ENCODE results near the gene ITGA11.
"Not testable (repeated sequence)": the region's sequence is repeated elsewhere in the genome, so short reads cannot be mapped to it uniquely, and the experiment has no call there.

Gene ITGA11

DNA sequence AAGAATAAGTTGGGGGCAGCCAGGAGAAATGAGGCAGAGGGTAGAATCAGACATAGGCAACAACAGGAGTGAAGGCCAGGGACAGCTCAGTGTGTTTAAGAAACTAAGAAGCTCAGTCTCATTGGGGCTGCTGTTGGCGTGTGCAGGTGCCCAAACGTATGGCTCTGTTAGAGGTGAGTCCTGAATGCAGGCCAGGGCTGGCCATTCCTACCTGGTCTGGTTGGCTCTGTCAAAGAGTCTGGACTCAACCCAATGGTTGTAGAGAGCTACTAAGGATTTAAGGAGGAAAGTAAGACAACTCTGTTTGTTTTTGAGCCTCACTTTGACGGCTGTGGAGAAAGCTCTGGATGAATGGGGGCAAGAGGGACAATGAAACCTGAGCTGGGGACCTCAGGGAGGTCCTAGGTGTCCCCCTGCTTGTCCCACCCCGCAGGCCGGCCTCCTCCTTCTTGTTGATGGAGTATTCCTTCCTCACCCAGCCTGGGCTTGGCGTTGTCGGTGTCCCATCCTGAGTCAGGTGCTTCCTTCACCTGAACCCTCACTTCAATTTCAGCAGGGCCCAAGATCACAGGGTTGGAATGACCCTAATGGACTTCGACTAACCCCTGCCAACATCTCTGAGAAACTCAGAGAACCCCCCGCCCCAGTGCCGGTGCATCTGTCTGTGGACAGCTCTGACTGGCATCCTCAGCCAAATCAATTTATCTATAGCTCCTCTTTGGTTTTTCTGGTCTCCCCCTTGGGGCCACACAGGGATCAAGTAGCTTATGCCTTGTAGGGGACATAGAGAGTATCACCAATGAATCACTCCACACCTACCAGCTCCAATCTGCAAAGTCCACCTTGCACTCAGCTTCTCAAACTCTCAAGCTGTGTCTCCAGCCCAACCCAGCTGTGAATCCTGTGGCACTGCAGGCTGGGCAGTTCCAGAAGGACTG, 8.3 kb downstream of the ITGA11 start:
- no peak for DNase-seq

DNA sequence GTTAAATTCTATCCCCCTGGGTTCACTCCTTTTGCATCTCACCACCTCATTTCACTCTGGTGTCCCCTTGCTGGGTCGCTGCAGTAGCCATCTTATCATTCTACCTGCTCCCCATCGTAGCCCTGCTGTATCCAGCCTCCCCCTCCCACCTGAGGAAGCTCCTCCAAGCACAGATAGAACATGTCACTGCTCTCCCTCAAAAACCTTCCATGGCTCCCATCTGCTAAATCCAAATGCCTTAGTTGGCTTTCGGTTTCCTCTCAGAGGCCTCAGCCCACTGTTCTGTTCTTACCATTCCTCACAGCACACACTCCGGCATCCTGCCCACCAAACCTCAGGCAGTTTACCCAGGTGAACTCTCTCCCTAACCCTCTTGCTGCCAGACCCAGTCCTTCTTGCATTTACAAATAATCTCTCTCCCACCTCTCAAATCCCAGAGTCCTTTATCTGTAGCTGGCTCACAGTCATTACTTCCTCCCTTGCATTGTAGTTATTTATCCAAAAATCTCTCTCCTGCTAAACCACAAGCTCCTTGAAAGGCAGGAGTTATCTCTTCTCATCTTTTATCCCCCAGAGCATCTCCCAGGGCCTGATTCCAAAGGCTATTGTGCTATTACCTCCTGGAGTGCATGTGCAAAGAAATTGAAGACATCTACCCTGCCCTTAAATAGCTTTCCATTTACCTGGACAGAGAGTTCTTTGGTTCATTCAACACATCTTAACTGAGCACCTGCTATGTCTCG, 9.4 kb downstream of the ITGA11 start:
- DNase-seq, result not testable (repeated sequence)

DNA sequence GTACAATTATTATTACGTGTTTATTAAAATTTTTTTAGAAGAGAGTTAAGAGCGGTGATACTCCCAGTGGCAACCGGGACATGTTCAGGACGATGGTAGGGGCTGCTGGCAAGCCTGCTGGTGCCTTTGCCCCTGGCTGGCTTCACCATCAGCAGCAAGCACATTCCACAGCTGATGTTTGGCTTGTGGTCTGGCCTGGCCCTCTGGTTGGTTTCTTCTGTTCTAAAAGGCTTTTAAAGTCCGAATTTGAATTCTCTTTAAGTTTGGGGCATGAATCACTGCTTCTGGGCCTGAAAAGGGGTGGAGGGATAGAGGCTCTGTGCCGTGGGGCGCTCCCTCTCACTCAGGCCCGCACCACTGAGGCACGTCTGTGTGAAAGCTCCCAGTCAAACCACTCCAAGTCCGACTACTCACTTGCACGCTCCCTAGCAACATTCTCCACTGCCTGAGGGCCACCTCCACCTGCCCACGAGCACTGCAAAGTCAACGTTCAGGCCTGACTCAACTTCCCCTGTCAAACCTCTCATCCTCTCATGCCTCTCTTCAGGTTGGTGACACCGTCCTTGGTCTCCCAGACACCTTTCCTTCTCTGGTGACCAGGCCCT, 10.1 kb downstream of the ITGA11 start:
- DNase-seq, result no peak

DNA sequence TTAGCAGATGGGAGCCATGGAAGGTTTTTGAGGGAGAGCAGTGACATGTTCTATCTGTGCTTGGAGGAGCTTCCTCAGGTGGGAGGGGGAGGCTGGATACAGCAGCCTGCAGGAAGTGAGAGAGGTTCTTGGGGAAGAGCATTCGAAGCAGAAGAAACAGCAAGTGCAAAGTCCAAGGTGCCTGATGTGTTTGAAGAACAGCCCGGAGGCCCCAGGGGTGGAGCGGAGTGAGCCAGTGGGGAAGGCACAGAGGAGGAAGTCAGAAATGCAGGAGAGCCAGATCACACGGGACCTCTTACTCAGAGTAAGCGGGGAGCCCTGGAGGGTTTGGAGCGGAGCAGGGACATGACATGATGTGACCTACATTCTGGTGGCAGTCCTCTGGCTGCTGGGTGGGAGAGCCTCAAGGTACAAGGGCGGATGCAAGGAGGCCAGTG, 10.8 kb downstream of the ITGA11 start:
- no peak for DNase-seq

DNA sequence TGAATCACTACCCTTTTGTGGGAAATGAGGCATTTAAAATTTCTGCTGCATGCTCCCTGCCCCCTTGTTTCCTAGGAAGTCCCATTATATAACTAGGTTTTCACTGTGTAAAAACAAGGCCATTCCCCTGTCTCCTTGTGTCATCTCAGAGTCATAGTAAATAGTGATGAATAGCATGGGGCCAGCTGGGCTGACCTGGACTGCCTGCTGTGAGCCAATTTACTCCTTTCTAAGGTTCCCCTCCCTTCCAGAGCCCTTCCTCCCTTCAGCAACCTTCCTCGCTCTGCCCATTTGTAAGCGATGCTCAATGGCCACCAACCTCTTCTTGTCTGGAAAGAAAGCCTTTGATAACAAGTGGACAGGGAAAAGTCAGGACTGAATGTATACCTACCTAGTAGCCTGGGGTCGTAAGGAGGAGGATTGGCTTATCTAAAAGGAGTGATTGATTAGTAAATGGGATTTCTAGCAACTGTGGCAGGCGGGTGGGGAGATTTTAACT, 11.7 kb downstream of the ITGA11 start:
- no peak for DNase-seq

DNA sequence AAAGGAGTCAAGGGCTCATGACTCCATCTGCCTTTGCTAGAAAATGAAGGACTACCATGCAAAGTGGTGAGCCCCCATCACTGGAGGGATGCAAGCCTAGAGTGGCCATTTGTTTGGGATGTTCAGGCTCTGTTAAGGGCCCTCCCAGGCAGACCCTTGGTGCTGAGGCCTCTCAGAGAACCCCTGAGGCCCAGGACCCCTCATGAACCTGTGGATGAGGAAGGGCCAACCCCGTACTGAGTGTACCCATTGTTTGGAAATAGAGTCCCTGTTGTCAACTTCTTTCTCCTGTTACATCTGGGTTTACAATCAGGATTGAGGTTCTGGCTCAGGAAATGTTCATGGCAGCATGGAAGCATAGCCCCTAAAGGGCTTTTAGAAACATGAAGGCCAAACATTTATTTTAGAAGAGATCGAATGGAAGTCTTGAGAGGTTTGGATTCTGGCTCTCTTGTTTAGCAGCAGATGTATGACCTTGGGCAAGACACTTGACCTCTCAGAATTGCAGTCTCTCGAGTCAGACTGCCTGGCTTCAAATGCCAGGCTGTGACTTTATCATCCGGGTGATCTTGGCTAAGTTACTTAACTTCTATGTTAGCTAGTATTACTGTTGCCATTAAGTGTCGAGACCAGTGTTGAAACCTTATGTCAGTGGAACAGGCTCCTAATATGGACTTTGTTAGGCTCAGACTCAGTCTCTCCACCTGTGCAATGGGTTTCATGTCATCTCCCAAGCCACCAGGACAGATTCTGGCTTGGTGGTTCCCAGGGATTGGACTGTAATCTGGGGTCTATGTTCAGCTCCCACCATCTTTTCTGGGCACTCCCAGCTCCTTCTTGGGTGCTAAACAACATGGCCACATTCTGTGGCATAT, 12.4 kb downstream of the ITGA11 start:
- no peak for DNase-seq

DNA sequence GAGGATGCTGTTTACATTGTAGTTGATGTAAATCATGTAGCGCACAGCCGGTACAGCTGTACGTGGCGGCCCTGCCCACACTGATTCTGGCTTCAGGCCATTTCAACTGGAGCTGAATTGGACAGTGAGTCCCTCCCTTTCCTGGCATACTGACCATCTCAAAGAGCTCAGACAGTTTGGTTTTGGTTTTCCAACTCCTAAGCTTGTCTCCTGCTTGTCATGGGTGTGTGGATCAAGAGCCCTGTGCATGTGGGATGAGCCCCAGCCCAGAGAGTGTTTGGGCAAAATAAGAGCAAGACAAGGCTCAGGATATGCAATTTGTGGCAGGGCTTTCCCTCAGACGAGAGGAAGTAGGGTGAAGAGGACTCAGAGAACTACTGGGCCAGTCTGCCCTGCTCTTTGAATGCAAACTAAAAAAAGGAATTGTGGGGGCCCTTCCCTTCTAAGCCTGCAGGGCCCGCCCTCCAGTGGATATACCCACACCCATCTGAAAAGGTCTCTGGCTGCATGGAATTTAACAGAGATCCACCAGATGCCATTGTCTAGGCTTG, 13.3 kb downstream of the ITGA11 start:
- DNase-seq, result no peak

DNA sequence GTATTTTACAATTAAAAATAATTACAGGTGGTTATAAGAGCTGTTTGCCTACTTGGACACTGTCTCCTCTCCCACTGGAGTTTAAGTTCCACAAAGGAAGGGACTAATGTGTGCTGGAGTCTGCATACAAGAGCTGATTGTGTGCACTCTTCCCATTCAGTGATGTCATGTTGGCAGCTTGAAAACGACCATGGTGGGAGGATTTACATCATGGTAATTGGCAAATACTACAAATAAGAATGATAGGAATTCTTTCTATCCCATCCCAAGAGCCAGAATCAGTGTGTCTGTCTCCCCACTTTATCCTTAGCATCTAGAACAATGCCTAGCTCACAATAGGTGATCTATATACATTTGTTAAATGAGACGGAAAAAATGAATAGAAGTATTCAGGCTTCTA, 14.1 kb downstream of the ITGA11 start:
- no peak for DNase-seq

DNA sequence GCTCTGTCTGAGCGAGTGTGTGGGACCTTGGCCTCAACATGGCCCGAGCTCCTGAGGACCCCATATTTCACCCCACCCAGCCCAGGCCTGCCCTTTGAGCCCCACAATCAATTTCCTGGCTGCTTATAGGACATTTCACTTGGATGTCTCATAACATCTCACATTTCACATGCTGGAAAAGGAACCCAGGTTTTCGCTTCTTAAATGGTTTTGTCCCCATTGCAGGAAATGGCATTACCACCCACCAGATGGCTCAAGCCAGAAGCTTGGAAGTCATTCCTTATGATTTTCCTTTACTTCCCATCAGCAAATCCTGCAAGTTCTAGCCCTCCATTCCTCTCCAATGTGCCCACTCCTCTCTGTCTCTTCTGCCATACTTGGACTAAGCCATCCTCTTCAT, 14.9 kb downstream of the ITGA11 start:
- DNase-seq, result no peak

DNA sequence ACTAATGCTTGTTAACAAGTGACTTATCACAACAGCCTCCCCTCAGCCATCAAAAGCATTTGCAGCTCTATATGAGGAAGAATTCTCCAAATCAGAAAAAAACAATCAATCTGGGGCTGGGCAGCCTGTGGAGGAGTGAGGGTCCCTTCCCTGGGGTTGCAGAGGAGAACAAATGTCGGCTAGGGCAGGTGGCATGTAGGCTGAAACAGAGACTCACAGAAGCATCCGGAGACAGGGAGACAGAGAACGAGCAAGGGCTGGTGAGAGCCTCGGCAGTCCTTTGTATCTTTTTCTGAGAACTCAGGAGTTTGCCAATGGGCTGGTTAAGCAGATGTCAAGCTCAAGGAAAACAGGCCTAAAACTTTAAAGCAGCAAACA, 15.8 kb downstream of the ITGA11 start:
- DNase-seq, result no peak

DNA sequence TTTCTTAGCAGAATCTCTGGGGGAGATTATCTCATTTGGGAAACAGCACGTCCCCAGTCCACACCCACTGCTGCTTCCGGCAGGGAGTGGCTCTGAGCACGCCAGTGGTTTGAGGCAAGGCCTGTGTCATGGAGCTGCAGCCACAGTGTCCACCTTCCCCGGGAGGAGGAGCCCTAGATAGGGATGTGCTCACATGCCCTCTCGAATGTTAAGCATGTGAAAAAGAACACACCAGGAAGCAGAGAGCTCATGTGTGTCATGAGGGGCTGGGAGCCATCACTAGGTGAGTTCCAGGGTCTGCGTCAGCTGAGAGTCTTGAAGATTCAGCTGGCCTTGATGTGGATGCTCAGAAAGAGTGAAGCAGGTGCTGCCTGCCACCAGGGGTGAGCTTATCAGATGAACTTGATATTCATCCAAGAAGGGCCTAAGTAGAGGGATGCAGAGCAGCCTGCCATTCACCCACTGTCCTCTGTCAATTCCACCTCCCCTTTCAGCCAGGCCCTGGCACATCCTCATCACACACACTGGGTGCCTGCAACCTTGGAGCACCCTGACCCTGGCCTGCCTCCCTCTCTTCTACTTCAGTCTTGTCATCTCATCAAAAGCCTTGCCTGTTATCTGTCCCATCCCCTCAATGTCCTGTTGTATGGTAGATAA, 16.3 kb downstream of the ITGA11 start:
- no peak for DNase-seq

DNA sequence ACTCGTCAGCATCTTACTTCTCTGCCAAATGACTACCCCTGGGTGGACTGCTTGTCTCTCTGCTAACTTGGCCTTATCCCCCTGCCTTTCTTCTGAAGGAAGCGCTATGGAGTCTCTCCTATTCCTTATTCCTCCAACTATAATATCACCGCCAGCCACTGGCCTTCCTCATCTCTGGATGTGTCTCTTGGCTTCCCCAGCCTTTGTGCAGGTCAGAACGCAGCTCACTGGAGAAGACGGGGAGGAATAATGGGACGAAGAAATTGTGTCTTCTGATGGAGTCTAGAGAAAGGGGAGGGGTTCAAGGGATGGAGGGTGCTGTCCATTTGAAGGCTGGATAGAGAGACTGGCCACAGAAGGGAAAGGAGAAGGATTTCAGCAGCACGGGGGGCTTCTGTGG, 16.9 kb downstream of the ITGA11 start:
- DNase-seq, result no peak

DNA sequence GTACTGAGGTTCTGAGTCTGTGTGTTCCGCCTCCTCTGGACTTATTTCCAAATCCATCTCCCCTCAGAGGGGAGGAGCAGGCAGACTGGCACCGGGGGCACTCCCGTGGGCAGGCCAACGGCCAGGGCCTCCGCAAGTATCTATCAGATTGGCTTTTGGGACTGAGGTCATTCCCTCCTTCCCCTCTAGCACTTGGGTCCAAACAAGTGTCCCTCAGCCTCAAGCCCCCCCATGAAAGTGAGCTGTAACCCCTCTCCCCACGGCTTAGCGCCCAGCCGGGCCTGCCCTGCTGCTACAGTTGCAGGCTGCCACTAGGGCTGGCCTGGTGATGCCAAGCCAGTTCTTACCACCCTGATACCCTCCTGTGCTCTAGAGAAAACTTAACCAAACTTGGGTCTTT, 17.4 kb downstream of the ITGA11 start:
- DNase-seq, result no peak

DNA sequence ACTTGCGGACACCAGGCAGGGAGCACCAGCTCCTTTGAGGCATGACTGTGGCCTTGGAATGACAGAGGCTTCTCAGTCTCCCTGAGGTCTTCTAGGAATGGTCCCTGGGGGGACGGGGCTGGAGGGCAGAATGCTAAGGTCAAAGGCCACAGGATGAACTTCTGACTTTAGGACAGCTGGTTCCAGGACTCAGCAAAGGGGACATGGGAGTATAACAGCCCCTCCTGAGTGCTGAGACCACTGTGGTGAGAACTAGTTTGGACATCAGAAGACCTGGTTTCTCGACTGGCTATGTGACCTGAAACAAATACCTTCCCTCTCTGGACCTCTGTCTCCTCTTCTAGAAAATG, 17.8 kb downstream of the ITGA11 start:
- no peak for DNase-seq

DNA sequence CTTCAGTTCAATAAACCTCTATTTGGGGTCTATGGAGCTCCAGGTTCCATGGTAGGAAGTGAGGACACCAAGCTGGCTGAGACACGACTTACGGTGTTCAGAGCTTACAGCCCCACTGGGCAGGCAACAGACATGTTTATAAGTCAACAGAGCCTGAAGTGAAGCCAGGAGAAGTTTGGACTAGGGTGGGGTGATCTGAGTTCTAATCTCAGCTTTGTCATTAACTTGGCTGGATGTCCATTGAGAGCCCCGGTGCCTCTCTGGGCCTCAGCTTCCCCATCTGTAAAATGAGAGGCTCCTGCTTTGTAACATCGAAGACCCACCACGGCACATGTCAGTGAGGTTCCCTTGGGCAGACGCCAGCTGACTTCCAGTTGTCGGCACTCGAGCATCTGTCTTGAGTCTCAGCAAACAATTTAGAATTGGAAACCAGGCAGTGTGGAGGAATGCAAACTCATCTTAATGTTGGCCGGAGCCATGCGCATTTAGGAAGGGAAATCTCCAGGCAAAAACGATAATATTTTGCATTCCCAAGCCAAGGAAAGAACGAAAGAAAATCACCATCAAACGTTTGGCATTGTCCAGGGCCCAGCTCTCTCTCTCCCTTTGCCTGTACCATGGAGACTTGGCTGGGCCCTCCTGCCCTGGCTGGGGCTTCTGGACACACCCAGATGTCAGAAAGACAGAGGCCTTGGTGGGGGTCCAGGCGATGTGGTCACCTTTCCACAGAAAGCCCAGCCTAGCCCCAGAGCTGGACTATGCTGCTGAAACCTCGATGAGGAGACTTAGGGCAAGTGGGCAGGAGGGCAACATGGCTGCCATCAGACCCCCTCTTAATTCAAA, 18.4 kb downstream of the ITGA11 start:
- no peak for DNase-seq

DNA sequence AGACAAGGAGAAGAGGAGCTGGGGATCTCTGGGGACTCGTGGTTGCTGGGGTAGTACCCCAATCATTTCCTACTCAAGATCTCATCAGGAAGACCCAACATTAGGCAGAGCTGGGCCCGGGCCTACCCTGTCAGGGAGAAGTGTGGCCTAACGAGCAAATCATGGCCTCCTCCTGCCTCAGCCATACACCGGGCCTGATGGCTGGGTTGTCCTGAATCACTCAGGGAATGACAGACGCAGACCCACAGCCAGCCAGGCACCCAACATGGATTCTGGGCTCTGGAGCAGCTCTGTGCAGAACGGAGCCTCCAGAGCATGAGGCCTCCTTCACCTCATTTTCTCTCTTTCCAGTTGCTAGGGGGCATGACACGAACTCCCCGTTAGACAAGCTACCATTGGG, 19.7 kb downstream of the ITGA11 start:
- no peak for DNase-seq

DNA sequence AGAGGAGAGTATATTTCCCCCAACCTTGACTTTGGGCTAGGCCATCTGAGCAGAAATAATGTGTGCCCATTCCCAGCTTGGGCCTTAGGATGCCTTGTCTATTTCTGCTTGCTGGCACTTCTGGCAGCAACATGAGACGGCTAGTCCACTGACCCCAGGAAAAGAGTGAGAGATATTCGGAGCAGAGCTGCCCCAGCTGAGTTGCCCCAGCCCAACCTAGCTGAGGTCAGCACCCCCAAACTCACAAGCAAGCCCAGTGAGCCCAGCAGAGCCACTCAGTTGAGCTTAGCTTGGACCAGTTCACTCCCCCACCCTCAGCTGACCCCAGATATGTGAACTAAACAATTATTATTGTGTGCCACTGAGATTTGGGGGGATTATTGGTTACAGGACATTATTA, 20.2 kb downstream of the ITGA11 start:
- no peak for DNase-seq

DNA sequence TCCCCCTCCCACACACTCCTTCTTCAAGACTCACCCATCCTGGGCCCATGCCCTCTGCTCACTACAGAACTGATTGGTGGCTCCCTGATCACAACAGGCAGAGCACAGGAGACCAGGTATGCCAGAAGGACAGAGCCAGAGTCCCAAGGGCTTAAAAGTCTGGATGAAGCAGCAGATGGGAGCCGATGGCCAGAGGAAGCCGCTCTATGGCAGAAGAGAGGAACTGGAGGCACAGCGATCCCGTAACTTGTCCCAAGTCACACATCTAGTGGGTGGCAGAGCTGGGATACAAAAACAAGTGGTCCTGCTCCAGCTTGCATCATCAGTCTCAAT, 20.7 kb downstream of the ITGA11 start:
- no peak for DNase-seq

DNA sequence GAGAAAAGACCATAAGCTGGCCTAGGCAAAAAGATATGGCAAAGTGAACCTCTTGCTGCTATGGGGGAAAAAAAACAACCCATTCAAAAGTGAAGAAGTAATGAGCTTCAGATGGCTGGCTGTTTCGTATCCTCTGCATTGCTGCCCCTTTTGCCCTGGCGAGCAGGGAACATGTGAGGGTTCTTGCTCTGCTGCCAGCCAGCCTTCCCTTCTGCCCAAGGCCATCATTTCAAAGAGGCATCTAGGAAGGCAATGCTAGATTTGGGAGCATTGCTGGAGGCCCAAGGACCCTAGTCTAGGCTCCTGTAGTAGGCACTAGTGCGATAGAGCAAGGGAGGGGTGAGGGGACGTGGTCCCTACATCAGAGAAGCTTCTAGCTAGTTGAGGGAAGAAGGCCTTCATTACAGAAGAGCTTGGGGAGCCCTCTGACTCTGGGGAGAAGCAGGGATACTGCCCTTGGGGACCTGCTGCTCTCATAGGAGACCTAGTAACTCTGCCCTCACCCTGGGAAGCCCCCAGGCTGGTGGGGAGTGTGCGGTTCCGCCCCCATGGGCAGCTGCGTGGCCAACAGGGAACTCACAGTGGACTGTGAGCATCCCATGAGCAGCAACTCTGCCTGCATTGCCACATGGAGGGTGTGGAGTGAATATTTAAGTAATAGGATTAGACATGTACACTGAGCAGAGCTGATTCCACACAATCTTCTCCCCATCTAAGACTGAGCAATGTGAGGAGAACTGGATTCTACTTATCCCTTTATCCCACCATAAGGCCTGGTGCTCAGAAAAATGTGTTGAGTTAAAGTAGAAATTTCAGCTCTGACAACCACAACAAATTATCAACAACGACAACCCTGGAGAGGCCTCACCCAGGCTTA, 21.3 kb downstream of the ITGA11 start:
- no peak for DNase-seq
